Activated CD4-positive, alpha-beta T cell treated with anti-CD3 and anti-CD28 coated beads for 36 hours (primary cell): ENCODE results near the gene SCYGR1. TPM values are rescaled to one million over a fixed set of nuclear protein-coding genes. Genes with fewer than 3 reads are reported as not detected.
"Not testable (repeated sequence)": the region's sequence is repeated elsewhere in the genome, so short reads cannot be mapped to it uniquely, and the experiment has no call there.

ENCODE experiments used
- ATAC-seq: fragments of 200-7000 bp; cut with Tn5 transposase; one replicate; pipeline ENCODE4 v1.10.0; 2021; ENCODE audit warnings: mild to moderate bottlenecking, moderate library complexity
- CTCF ChIA-PET: fragments of 350-600 bp; sonication (Branson Sonifier 250); formaldehyde crosslinking; loops from one replicate; lab custom pipeline; 2021; ENCODE audit warnings: antibody characterized with exemption; lab: Charles Lee
- POLR2A ChIA-PET: fragments of 350-600 bp; sonication (Branson Sonifier 250); formaldehyde crosslinking; loops from one replicate; lab custom pipeline; 2021; ENCODE audit warnings: antibody characterized with exemption, inconsistent platforms; lab: Charles Lee
- DNase-seq: peaks from one replicate; pipeline ENCODE4 v3.0.0-alpha.2; 2020
- H3K27ac Mint-ChIP-seq: one replicate; pipeline ENCODE4 v1.8.0; 2021; ENCODE audit warnings: mixed read lengths
- H3K27me3 Mint-ChIP-seq: one replicate; pipeline ENCODE4 v1.8.0; 2021; ENCODE audit warnings: mixed read lengths
- H3K36me3 Mint-ChIP-seq: one replicate; pipeline ENCODE4 v1.8.0; 2021; ENCODE audit warnings: low read depth, mixed read lengths
- H3K4me1 Mint-ChIP-seq: one replicate; pipeline ENCODE4 v1.8.0; 2021; ENCODE audit warnings: mixed read lengths
- H3K4me3 Mint-ChIP-seq: one replicate; pipeline ENCODE4 v1.8.0; 2021; ENCODE audit warnings: mild to moderate bottlenecking, moderate library complexity, mixed read lengths
- H3K9me3 Mint-ChIP-seq: one replicate; pipeline ENCODE4 v1.8.0; 2021; ENCODE audit warnings: low read depth, mixed read lengths
- intact Hi-C, 2 experiments: fragments of 100-400 bp; cut with DNase I in 1 of 2; cut with micrococcal nuclease in 1 of 2; formaldehyde crosslinking; loops; one replicate each; pipeline versions ENCODE4 v1.14.2 to v1.15.1; 2022 to 2024; cut with DNase I, micrococcal nuclease
- total RNA-seq, 2 experiments: library from RNA; stranded (reverse); gene quantifications; one replicate each; pipeline ENCODE4 v1.2.3, GENCODE V29; 2021

The SCYGR1 gene
- total RNA-seq, 2 experiments from 2014 or later = not detected

- Mint-ChIP-seq H3K4me3 (no peak overlapping the region), H3K4me1 (peaks cover 14% of the 10 kb centered on the region), H3K9me3 (no peaks in the 10 kb centered on the region), H3K27ac (no peak overlapping the region), H3K36me3 (no peaks in the 10 kb centered on the region), H3K27me3 (no peaks in the 10 kb centered on the region)
- no peak for ATAC-seq
- POLR2A ChIA-PET = no interaction called here
- CTCF ChIA-PET = no interaction called here
- DNase-seq = no peak
- intact Hi-C loops = no loop called here
Measured at GRCh38 chr2:227367427-227367795, 20.3 kb downstream of the SCYGR1 start.

- ATAC-seq = no peak
- CTCF ChIA-PET = no interaction called here
- no peak for DNase-seq
- no peaks in the 10 kb centered on the region for H3K27me3 Mint-ChIP-seq
- POLR2A ChIA-PET = no interaction called here
- peaks cover 13% of the 10 kb centered on the region for H3K4me1 Mint-ChIP-seq
- intact Hi-C loops = no loop called here
- no peaks in the 10 kb centered on the region for H3K36me3 Mint-ChIP-seq
- no peak overlapping the region for H3K4me3 Mint-ChIP-seq
- H3K9me3 Mint-ChIP-seq = no peaks in the 10 kb centered on the region
- no peak overlapping the region for H3K27ac Mint-ChIP-seq
Measured at GRCh38 chr2:227366769-227367426, 20.9 kb downstream of the SCYGR1 start.

- CTCF ChIA-PET = no interaction called here
- DNase-seq = no peak
- ATAC-seq = no peak
- H3K27me3 Mint-ChIP-seq = no peaks in the 10 kb centered on the region
- no peak overlapping the region for H3K27ac Mint-ChIP-seq
- no peaks in the 10 kb centered on the region for H3K9me3 Mint-ChIP-seq
- POLR2A ChIA-PET = no interaction called here
- peaks cover 4% of the 10 kb centered on the region for H3K4me1 Mint-ChIP-seq
- H3K36me3 Mint-ChIP-seq = no peaks in the 10 kb centered on the region
- intact Hi-C loops = no loop called here
- no peak overlapping the region for H3K4me3 Mint-ChIP-seq
Measured at GRCh38 chr2:227365833-227366232, 21.9 kb downstream of the SCYGR1 start.

GRCh38 chr2:227364585-227365263 is 23.0 kb downstream of the SCYGR1 start:
- intact Hi-C loops = loop anchor here in 1 of 2 experiments (5.0 kb wide), 1 partner anchor 403 kb away; no protein-coding TSS in a partner anchor
- DNase-seq, POLR2A ChIA-PET, H3K27ac Mint-ChIP-seq, H3K27me3 Mint-ChIP-seq, H3K4me1 Mint-ChIP-seq, ATAC-seq, H3K9me3 Mint-ChIP-seq, H3K36me3 Mint-ChIP-seq, H3K4me3 Mint-ChIP-seq: not testable (repeated sequence)
- CTCF ChIA-PET = interaction anchor here (0.7 to 0.8 kb wide), 3 partner anchors 8 to 408 kb away, joined by 3 read pairs; no protein-coding TSS in a partner anchor

GRCh38 chr2:227363756-227364155 is 24.0 kb downstream of the SCYGR1 start:
- Mint-ChIP-seq H3K4me1 (peaks cover 2% of the 10 kb centered on the region), H3K27ac (no peak overlapping the region), H3K27me3 (no peaks in the 10 kb centered on the region), H3K9me3 (no peaks in the 10 kb centered on the region), H3K36me3 (peaks cover 7% of the 10 kb centered on the region), H3K4me3 (no peak overlapping the region)
- POLR2A ChIA-PET = no interaction called here
- intact Hi-C loops = loop anchor here in 1 of 2 experiments (5.0 kb wide), 1 partner anchor 404 kb away; no protein-coding TSS in a partner anchor
- ATAC-seq (no peak), DNase-seq (no peak)
- CTCF ChIA-PET = no interaction called here

GRCh38 chr2:227360351-227360750 is 27.4 kb downstream of the SCYGR1 start:
- POLR2A ChIA-PET = no interaction called here
- intact Hi-C loops = loop anchor here in 1 of 2 experiments (5.0 kb wide), 1 partner anchor 407 kb away; no protein-coding TSS in a partner anchor

GRCh38 chr2:227351639-227352038 is 36.1 kb downstream of the SCYGR1 start:
- ChIA-PET POLR2A (no interaction called here), CTCF (no interaction called here)
- Mint-ChIP-seq H3K27ac (peak overlapping the region; percentile 77), H3K27me3 (no peaks in the 10 kb centered on the region), H3K36me3 (peaks cover 13% of the 10 kb centered on the region), H3K4me3 (no peak overlapping the region), H3K4me1 (peaks cover 22% of the 10 kb centered on the region), H3K9me3 (no peaks in the 10 kb centered on the region)
- ATAC-seq (peak; percentile 91), DNase-seq (no peak)
- intact Hi-C loops = no loop called here

More at GRCh38 chr2:227360351-227360750, 27.4 kb downstream of the SCYGR1 start:
- Mint-ChIP-seq H3K4me3 (no peak overlapping the region), H3K36me3 (peaks cover 20% of the 10 kb centered on the region), H3K27ac (no peak overlapping the region), H3K27me3 (no peaks in the 10 kb centered on the region), H3K9me3 (no peaks in the 10 kb centered on the region), H3K4me1 (no peaks in the 10 kb centered on the region)
- CTCF ChIA-PET = interaction anchor here (0.5 kb wide), 1 partner anchor 163 kb away, joined by 5 read pairs; no protein-coding TSS in a partner anchor
- ATAC-seq (no peak), DNase-seq (no peak)

- no peak for ATAC-seq
- H3K4me3 Mint-ChIP-seq = no peak overlapping the region
- POLR2A ChIA-PET = no interaction called here
- CTCF ChIA-PET = interaction anchor here (1.1 to 1.6 kb wide), 4 partner anchors 9 to 21 kb away, joined by 3 to 7 read pairs (median 3); no protein-coding TSS in a partner anchor
- DNase-seq = no peak
- H3K9me3 Mint-ChIP-seq = no peaks in the 10 kb centered on the region
- peaks cover 22% of the 10 kb centered on the region for H3K4me1 Mint-ChIP-seq
- no peak overlapping the region for H3K27ac Mint-ChIP-seq
- no peaks in the 10 kb centered on the region for H3K27me3 Mint-ChIP-seq
- intact Hi-C loops = no loop called here
- peaks cover 9% of the 10 kb centered on the region for H3K36me3 Mint-ChIP-seq
Measured at GRCh38 chr2:227349989-227350612, 37.6 kb downstream of the SCYGR1 start.

GRCh38 chr2:227348324-227348723 is 39.4 kb downstream of the SCYGR1 start:
- DNase-seq (no peak), ATAC-seq (no peak)
- H3K9me3 Mint-ChIP-seq = no peaks in the 10 kb centered on the region
- intact Hi-C loops = no loop called here
- H3K4me3 Mint-ChIP-seq = no peak overlapping the region
- H3K27ac Mint-ChIP-seq = no peak overlapping the region
- ChIA-PET CTCF (interaction anchor here (0.7 to 2.0 kb wide), 4 partner anchors 9 to 310 kb away, joined by 3 to 6 read pairs (median 4); no protein-coding TSS in a partner anchor), POLR2A (no interaction called here)
- H3K27me3 Mint-ChIP-seq = no peaks in the 10 kb centered on the region
- H3K36me3 Mint-ChIP-seq = peaks cover 8% of the 10 kb centered on the region
- H3K4me1 Mint-ChIP-seq = peaks cover 22% of the 10 kb centered on the region

- H3K27me3 Mint-ChIP-seq = no peaks in the 10 kb centered on the region
- ATAC-seq (no peak), DNase-seq (no peak)
- peaks cover 20% of the 10 kb centered on the region for H3K4me1 Mint-ChIP-seq
- no peak overlapping the region for H3K4me3 Mint-ChIP-seq
- intact Hi-C loops = no loop called here
- ChIA-PET POLR2A (no interaction called here), CTCF (interaction anchor here (0.7 kb wide), 1 partner anchor 419 kb away, joined by 4 read pairs; no protein-coding TSS in a partner anchor)
- H3K36me3 Mint-ChIP-seq = peaks cover 14% of the 10 kb centered on the region
- no peak overlapping the region for H3K27ac Mint-ChIP-seq
- H3K9me3 Mint-ChIP-seq = no peaks in the 10 kb centered on the region
Measured at GRCh38 chr2:227347117-227347516, 40.6 kb downstream of the SCYGR1 start.

- POLR2A ChIA-PET = no interaction called here
- Mint-ChIP-seq H3K4me1 (no peaks in the 10 kb centered on the region), H3K4me3 (no peak overlapping the region), H3K9me3 (no peaks in the 10 kb centered on the region), H3K27ac (no peak overlapping the region), H3K27me3 (no peaks in the 10 kb centered on the region), H3K36me3 (peaks cover 14% of the 10 kb centered on the region)
- CTCF ChIA-PET = interaction anchor here (1.3 to 1.5 kb wide), 2 partner anchors 8 to 421 kb away, joined by 3 to 4 read pairs; no protein-coding TSS in a partner anchor
- no peak for DNase-seq
- intact Hi-C loops = no loop called here
- no peak for ATAC-seq
Measured at GRCh38 chr2:227344231-227344630, 43.5 kb downstream of the SCYGR1 start.
